Fibroblast of mammary gland (primary cell): ENCODE data around the gene MISP.

Experiments used
- DNase-seq: peaks from one replicate; pipeline ENCODE4 v3.0.0-alpha.2; 2010; ENCODE audit warnings: low read depth
- H3K4me3 ChIP-seq: 2 replicates; pipeline ENCODE4 v1.5.1; 2011; ENCODE audit warnings: low read depth, mild to moderate bottlenecking, low read length, moderate library complexity; ENCODE audit not compliant: control insufficient read depth
- CTCF ChIP-seq: conservative IDR thresholded peaks from 2 replicates; pipeline ENCODE4 v1.5.1; 2011; ENCODE audit warnings: low read depth, low read length, inconsistent platforms; ENCODE audit not compliant: control insufficient read depth, insufficient read depth

The MISP gene

DNA sequence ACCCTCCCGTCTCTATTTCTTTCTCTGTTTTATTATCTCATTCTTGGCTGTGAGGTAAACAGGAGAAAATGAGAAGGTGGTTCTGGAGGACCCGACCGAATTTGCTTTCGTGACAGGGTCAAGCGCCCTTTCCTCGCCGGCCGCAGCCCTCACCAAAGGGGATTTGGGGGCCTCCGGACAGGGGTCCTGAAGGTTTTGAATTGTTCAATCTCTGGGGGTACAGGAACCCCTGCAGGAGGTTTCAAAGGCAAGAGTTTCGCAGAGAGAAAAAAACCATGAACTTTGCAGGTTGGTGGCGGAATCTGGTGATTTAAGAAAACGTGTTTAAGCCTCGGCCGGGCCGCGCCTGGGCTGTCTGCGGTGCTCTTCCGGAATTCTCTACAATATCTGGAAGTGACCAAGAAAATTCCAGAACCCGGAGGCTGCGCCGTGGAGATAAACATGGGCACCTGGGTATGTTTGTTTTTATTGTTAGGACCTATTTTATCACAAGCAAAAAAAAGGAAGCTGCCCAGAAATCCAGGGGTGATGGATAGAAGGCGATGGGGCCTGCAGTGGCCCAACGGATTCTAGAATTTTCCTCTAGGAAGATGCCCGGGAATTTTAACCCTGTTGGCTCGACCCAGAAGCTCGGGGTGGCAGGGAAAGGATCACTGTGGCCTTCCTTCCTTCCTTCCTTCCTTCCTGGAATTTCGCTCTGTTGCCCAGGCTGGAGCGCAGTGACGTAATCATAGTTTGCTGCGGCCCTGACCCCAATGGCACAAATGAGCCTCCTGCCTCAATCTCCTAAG lies 32.2 kb downstream of the MISP start:
- TF ChIP-seq CTCF = no peak
- no peak for DNase-seq
- H3K4me3 ChIP-seq = no peak overlapping the region

- DNase-seq = no peak
- no peak for TF ChIP-seq CTCF
- no peak overlapping the region for H3K4me3 ChIP-seq
Observed at GRCh38 chr19:784541-784940, 33.6 kb downstream of the MISP start.

DNA sequence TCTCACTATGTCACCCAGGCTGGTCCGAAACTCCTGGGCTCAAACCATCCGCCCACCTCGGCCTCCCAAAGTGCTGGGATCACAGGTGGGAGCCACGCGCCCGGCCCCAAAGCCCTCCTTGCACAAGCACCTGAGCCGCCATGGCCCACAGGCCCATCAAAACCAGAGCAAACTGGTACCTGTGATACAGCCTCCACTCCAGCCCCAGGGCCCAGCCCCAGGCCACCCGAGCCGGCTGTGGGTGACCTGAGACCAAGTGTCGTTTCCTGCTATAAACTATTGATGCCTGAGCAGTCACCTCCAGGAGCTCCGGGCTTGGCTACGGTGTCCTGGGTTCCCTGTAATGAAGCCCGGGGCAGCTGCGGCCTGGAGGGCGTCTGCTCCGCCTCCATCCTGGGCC lies 36.6 kb downstream of the MISP start:
- DNase-seq = no peak
- no peak for TF ChIP-seq CTCF
- H3K4me3 ChIP-seq = no peak overlapping the region

DNA sequence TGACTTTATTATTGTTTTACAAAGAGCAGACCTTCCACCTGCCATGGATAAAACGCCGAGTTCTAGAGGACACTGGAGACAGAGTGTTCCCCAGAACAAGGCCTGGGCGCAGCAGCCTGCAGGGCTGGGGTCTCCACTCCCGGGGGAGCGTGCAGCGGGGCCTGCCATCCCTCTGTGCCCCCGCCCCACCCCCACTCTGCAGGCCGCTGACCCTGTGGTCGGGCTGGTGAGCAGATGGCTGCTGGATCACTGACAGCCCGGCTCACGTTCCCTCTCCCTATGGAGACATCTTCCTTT lies 37.7 kb downstream of the MISP start:
- no peak for TF ChIP-seq CTCF
- no peak overlapping the region for H3K4me3 ChIP-seq
- no peak for DNase-seq

DNA sequence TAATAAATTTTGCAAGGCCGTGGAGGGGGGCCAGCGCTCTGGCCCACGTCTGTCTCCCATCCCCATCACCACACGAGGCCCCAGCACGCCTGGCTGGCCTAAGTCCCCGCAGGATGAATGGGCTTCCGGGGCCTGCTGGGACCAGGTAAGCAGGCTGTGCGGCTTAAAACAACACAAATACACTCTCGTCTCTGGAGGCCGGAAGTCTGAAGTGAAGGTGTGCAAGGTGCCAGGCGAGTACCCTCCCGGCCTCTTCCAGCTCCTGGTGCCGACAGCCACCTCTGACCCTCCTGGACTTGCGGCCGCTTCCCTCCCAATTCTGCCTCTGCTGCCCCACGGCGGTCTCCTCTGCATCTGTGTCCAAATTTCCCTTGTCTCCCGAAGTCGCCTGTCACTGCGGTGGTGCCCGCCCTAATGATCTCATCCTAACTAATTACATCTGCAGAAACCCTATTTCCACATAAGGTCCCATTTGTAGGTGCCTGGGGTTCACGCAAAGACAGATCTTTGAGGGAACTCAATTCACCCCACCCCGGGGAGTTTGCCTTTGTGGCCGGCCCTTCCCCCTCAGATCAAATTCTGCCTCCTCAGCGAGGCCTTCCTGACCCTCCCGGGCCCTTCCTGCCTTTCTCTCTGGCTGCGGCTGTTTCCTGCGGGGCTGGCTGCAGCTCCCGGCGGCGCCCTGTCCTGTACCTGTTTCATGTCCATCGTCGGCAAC lies 38.2 kb downstream of the MISP start:
- H3K4me3 ChIP-seq = no peak overlapping the region
- DNase-seq = no peak
- TF ChIP-seq CTCF = no peak

DNA sequence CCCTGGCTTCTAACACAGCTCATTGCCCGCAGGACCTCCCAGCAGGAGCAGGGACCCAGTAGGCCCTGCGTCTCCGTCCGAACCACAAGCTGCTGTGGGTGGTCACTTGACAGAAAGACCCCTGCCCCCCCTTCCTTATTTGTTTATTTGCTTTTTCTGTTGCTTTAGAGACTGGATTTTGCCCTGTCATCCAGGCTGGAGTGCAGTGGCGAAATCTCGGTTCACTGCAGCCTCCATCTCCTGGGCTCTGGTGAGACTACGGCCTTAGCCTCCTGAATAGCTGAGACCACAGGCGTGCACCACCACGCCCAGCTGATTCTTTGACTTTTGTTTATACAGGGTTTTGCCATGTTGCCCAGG lies 38.8 kb downstream of the MISP start:
- DNase-seq = no peak
- H3K4me3 ChIP-seq = no peak overlapping the region
- TF ChIP-seq CTCF = no peak
